Stimulated activated CD4-positive, alpha-beta T cell treated with anti-CD3 and anti-CD28 coated beads, Interleukin-2, amount 100 ng/mL, for 4 hours (primary cell): ENCODE data around the gene IFITM1.
"Not testable (repeated sequence)": the region's sequence is repeated elsewhere in the genome, so short reads cannot be mapped to it uniquely, and the experiment has no call there.

Experiments used
- DNase-seq: peaks from one replicate; pipeline ENCODE4 v3.0.0-alpha.2; 2020; ENCODE audit warnings: low read depth

The IFITM1 gene

DNA sequence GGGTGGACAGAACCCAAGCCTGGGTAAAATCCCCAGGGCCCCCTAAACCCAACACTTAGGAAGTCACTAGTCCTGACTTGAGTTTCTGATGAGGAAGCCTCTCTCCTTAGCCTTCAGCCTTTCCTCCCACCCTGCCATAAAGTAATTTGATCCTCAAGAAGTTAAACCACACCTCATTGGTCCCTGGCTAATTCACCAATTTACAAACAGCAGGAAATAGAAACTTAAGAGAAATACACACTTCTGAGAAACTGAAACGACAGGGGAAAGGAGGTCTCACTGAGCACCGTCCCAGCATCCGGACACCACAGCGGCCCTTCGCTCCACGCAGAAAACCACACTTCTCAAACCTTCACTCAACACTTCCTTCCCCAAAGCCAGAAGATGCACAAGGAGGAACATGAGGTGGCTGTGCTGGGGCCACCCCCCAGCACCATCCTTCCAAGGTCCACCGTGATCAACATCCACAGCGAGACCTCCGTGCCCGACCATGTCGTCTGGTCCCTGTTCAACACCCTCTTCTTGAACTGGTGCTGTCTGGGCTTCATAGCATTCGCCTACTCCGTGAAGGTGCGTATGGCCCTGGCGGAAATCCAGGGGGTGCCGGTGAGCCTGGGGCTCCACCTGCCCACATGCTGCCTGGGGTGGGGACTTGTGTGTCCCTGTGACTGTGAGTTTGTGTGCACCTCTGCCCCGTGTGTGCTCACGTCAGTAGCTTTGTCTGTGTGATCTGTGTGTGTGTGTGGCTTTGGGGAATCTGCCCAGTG lies at the start of gene IFITM1:
Gene IFITM1, plus strand, starts transcription at position 254 of the 767 bp plus-strand sequence. Its CDS starts 131 bp downstream, at position 385.
- DNase-seq: no peak

- no peak for DNase-seq
These were observed 47.0 kb upstream of the IFITM1 start for GRCh38 chr11:266676-267439.

DNA sequence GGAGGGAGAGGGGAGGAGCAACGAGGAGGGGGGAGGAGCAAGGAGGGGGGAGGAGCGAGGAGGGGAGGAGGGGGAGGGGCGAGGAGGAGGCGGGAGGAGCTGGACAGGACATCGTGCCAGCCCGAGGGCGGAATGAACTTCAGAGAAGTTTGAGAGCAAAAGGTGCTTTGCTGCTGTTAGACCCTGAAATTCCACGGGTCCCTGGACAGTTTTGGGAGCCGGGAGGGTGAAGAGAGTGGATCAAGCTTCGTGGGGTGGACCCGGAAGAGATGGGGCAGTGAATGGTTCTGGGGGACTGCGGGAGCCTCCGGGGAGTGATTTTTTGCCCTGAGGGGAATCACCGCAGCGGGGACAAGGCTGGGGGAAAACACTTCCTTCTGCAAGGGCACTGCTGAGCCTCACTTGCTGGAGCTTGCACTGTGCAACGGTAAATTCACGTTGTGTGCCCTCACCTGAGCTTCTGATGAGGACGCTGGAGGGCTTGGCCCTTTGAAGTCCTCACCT lies 46.3 kb upstream of the IFITM1 start:
- DNase-seq: no peak

DNA sequence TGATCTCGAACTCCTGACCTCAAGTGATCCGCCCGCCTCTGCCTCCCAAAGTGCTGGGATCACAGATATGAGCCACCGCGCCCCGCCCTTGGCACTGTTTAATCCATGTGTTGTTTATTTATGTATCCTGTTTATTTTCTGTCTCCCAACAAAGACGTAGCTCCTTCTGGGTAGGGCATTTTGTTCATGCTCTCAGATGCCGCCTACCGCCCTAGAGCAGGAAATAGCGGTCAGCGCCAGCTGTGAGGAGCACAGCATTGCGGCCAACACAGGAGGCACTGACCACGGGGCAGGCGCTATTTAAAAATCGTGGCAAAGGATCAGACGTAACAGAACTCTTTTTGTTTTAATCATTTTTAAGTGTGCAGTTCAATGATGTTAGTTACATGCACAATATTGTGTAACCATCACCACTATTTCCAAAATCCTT lies 45.1 kb upstream of the IFITM1 start:
- not testable (repeated sequence) for DNase-seq

DNA sequence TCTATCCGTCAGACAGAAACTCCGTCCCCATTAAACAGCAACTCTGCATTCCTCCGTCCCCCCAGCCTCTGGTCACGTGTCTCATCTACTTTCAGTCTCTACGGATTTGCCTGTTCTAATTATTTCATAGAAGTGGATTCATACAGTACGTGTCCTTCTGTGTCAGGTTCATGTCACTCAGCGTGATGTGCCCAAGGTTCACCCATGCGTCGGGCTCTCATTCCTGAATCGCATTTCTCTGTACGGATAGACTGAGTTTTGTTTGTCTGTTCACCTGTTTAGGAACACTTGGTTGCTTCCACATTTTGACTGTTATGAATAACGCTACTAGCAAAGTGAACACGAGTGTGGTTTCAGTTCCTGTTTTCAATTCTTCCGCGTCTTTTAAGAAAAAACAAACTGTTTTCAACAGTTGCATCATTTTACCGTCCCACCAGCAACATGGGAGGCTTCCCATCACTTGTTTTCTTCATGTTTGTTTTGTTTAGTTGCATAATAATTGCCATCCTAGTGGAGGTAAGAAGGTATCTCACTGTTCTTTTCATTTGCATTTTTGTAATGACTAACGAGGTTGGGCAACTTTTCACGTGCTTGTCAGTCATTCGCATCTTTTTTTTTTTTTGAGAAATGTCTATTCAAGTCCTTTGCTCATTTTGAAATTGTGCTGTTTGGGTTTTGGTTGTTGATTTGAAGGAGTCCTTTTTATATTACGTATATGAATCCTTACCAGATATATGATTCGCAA lies 44.5 kb upstream of the IFITM1 start:
- no peak for DNase-seq

- no peak for DNase-seq
These were observed 43.2 kb upstream of the IFITM1 start for GRCh38 chr11:270451-271318.

DNA sequence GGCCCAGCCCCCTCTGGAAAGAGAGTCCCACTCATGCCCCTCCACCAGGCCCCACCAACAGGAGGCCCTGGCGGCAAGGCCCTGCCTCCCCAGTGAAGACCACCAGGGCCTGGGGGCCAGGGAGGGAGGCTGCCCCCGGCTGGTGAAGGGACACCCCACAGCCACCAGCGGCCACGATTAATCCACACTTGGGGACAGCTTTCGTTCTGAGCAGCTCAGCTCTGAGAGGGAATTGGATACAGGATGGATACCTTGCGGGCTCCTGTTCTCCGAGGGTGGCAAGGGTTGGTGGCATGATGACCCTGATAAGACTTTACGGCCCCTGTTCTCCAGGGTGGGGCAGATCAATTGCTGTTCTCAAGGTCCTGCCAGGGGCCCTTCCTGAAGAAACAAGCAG lies 42.5 kb upstream of the IFITM1 start:
- no peak for DNase-seq

GRCh38 chr11:272195-272930 lies 41.5 kb upstream of the IFITM1 start:
- DNase-seq: no peak

DNA sequence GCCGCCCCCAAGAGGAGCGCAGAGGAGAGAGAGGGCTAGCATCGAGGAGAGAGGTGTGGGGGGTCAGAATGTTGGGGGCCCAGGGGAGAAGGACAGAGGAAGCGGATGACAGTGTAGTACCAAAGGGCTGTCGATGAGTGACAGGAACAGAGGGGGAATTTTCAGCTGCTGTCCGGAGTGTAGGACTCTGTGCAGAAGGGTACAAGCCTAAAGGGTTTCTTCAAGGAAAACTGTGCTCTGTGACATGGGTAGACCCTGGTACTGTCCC lies 41.0 kb upstream of the IFITM1 start:
- DNase-seq: no peak

DNA sequence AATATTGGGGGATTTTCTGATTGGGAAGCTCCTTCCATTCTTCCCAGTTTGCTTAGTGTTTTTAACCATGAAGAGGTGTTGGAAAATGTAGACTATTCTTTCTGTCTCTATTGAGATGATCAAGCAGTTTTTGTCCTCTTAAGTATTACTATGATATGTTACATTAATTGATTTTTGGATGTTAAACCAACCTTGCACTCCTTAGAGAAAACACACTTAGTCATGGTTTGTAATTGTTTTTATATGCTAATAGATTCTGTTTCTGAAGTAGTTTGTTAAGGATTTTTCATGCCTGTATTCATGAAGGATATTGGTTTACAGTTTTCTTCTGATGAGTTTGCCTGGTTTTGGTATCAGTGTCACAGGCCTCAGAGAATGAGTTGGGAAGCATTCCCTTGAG lies 37.6 kb upstream of the IFITM1 start:
- DNase-seq: no peak

DNA sequence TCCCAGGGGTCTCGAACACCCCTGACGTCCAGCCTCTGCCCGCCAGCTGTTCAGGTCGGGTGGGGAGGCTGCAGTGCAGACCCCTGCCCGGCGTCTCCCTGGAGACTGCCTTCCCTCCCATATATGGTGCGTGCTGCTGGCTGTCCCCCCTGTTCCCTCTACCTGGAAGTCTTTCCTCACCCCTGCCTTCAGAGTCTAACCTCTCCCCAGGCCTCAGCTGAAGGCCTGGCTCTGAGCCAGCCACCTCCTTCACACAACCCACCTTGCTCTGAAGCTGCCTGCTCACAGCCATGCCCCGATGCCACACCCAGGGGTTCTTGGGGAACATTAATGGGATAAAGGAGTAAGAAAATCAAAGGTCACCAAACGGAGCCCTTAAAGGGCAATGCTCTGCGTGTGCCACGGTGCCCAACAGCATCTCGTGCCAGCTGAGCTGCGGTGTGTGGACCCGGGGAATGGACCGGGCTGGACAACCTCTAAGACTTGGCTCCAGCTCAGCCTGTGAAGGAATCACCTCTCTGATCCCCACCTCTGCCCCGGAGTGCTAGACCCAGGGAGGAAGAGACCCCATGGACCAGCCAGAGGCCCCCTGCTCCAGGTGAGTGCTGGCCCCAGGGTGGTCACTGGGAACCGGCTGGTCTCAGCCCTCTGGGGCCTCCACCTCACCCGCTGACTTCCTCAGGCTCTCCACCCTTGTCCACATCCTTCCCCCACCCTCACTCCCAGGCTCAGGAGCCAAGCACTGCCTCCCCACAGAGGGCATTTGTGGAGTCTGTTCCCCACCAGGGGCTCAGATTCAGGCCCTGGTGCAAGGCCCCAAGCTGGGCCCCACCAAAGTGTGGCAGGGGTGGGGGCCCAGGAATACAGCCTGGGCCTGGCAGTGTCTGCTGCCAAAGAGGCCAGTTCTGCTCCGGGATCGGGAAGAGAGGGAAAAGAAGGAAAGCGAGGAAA lies 35.6 kb upstream of the IFITM1 start, which contains the start of gene NLRP6:
Gene NLRP6, plus strand, starts transcription at position 407 of the 951 bp plus-strand sequence. Its CDS starts 163 bp downstream, at position 570.
- no peak for DNase-seq

- DNase-seq: no peak
These were observed 34.5 kb upstream of the IFITM1 start for GRCh38 chr11:279040-279965.

GRCh38 chr11:279966-280705 lies 33.7 kb upstream of the IFITM1 start:
- no peak for DNase-seq

- no peak for DNase-seq
These were observed 32.9 kb upstream of the IFITM1 start for GRCh38 chr11:280706-281485.

GRCh38 chr11:281486-282161 lies 32.2 kb upstream of the IFITM1 start:
- no peak for DNase-seq

DNA sequence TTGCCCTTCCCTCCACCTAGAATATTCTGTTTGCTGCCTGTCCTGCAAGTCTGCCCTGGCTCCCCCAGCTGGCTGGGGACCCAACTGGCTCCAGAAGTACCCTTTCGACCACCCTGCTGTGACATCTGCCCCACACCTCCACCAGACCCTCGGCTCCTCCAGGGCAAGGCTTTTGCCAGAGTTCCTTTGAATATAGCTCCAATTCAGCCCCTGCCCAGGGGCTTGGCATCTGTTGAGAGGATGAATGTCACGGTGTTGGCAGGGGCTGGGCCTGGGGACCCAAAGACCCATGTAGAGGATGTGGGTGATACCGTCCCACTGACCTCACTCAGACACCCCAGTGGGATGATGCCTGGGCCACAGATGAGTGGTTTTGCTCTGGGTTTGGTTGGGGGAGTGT lies 31.7 kb upstream of the IFITM1 start:
- no peak for DNase-seq
